GM19043 (cell line): ENCODE results near the gene PPM1L.

Experiments
- ATAC-seq: cut with Tn5 transposase; IDR thresholded peaks from one replicate; pipeline ENCODE4 v1.9.1; 2021; ENCODE audit warnings: low read depth; ENCODE audit not compliant: unreplicated experiment

Gene PPM1L

DNA sequence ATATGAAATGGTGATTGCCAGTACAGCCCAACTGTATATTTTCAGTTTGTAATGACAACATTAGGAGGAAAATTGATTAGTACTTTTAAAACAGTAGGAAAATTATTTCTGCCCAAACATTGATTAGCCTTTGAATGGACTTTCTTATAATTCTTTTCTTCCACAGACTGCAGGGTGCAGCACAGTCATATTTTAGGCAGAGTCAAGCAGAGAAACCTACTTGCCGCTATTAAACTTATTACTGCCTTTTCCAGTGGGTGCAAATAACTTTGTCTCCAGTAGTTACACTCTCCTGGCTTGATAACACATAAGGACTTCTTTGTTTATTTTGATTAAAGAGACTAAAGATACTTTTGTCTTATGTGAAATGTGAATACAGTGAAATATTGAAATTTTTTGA is 85.4 kb downstream of the PPM1L start:
- ATAC-seq, result no peak

DNA sequence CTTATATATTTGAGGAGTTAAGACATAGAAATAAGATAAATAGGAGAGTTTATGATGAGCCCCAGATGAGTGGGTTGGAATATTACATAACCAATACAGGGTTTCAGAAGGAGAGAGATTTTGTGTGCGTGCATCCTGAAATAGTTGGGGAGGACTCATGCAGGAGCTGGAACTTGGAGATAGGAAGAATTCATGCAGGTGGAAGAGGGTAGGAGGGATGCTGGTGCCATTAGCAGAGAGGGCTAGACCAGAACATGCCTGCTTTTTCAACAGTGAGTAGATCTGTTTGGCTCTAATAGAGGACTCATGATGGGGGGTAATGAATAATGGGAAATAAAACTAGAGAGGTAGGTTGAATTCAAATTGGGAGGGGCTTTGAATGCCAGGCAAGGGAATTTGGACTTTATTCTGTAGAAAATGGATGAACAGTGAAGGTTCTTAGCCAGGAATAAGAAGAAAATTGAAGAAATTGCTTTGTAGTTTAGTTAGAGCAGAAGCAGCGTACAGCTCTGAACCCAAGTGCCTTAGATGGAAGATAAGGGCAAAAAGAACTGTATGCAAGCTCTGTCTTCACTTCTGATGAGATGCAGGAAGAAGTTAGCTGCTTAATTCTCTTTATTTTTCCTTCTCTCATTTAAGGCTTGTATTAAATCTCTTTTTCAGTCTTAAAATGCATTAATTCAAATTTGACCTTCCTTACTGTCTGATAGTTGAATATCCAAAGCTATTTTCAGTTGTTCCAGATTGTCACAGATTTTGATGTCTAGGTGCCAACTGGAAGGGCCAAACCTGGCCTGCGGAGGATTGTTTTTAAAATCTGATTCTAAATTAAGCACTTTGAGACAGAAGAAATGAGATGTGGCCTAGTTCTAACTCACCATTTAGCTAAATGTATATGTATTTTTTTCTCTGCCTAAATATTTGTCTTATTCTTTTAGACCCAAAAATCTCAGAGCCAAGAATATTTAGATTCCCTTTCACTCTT is 86.3 kb downstream of the PPM1L start:
- ATAC-seq, result no peak

DNA sequence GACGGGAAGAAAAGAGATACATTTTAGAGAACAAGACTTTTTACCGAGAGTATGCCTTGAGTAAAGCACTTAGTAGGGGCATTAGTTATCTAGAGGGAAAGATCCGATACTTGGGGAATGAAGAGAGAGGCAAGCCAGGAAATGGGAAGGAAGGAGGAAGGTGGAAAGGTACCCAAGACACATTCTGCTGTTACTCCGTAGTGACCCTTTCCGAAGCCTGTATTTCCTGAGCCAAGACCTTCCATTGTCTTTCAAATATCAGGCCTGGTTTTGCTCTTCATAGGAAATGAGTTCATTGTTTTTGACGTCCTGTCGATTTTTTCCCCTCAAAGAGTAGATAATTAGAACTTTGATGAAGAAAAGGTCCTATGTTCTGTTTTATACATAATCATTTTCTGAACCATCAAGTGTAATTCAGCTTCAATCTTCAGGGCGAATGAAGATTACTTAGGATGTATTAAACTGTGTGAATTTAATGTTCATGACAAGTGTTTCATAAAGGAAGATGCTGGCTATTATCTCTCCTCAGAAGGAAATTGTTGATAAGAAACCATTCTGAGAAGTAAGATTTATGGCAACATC is 95.7 kb downstream of the PPM1L start:
- ATAC-seq, result no peak

DNA sequence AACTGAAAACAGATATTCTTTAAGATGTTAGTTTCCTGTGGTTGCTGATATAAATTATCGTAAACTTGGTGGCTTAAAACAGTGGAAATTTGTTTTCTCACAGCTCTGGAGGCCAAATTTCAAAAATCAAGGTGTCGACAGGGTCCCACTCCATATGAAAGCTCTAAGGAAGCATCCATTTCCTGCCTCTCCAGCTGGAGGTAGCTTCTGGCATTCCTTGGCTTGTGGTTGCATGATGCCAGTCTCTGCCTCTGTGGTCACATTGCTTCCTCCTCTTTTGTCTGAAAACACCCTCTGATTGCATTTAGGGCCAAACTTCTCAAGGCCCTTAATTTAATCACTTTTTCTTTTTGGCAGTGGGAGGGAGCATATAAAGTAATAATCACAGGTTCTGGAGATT is 96.8 kb downstream of the PPM1L start:
- ATAC-seq, result no peak

DNA sequence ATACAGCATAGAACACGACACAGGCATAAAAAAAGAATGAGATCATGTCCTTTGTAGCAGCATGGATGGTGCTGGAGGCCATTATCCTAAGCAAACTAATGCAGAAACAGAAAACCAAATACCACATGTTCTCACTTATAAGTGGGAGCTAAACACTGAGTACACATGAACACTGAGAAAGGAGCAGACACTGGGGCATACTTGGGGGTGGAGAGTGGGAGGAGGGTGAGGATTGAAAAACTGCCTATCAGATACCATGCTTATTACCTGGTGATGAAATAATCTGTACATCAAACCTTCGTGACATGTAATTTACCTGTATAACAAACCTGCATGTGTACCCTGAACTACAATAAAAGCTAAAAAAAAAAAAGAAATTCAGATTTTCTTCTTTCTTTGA is 100.4 kb downstream of the PPM1L start:
- ATAC-seq, result no peak

DNA sequence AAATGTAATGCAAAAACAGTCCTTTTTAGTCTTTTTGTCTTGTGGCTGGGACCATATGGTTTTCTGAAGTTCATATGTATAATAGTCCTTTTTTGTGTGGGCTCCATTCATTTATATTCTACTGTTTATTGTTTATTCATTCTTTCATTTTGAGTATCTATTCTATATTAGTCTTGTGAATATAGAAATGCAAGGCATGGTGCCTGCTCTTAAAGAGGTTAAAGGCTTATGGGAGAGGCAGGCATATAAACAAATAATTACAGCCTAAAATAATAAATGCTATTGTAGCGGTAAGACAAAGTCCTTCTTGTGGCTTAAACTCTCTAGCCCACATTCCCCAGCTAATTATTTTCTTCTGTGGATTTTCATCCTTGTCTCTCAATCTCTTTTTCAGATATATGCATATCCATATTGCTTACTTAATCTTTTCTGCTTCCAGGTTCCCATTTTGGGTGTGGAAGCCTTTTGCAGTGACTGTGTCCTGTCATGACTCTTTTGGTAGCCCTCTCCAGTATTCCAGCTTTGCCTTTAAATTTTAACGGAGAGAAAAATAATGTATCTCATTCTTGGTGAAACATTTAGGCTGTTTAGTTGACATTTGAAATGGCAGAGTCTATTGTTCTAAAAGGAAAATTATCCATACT is 101.6 kb downstream of the PPM1L start:
- ATAC-seq, result no peak

DNA sequence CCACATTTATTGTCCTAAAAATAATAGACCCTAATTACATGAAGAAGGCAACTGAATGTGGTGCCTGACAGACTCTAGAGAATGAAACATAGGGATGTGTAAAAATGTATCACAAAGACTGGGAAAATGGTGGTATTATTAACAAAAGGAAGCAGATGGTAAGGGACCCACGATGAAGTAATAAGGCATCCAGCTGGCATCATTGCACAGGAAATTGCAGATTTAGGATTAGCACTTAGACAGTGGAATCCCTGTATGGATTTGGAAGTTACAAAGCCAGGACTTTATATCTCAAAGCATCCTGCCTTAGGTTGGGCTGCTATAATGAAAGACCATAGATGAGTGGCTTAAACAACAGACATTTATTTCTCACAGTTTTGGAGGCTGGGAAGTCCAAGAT is 104.3 kb downstream of the PPM1L start:
- ATAC-seq, result no peak

DNA sequence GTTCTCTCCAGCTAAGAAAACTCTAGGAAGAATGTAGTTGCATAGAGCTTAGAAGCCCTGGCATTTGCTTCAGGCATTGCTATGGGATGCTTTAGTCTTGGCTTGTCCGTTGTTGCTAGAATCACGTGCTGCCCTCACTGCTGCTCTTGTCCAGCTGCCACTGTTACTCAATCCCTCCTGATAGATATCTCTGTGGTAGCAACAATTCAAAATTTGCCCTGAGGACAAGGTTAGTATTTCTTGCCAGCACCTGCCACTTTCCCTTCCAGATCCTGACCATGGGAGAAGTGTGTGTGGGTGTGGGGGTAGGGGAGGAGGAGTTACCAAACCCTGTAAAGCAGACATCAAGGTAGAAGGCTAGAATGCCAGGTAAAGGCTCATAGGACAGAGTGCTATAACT is 113.8 kb downstream of the PPM1L start:
- ATAC-seq, result no peak

DNA sequence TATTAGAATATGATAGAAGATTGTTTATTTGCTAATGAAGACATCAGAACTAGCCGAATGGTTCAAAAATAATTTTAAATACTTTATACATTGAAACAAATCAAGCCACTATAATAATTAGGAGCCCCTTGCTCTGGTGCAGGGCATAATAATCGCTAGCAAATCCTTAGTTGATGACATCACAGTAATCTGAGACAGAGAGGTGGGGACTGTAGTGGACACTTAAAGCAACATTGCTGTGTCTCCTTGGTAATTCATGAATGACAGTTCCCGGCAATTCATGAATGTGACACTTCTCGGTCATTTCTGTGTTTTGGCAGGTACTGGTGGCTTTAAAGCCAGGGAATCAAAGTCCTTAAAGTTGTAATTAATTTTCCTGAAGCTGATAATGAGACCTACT is 114.3 kb downstream of the PPM1L start:
- no peak for ATAC-seq

DNA sequence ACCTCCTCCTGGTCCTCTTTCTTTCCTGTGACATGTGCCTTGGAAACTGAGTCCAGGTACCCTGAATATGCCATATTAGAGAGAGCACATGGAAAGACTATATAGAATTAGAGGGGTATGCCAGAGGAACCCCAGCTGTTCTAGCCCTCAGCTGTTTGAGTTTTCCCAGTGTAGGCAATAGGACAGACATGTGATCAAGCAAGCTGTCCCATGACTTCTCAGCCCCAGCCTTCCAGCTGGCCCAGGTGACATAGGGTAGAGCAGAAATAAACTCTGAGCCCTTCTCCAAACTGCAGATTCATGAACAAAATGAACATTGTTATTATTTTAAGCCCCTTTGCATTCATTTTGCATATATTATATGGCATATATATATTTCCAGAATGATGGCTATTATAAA is 118.7 kb downstream of the PPM1L start:
- ATAC-seq, result no peak

DNA sequence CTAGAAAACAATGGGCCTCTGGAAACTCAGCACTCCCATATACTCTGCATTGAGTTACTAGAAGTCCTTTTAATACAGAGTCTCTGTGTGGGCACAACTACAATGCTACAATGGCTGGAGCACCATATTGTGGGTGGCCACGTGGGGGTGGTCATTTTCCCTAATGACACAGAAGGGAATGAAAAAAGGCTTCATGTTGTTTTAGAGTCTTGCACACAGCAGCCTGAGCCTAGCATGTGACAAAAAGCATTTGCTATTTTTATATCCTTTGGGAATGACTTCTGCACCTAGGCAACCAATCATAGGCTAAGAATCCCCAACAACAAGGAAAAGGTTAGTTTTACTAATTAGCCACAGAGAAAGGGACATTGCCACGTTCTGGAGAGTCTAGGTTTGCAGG is 120.6 kb downstream of the PPM1L start:
- no peak for ATAC-seq

DNA sequence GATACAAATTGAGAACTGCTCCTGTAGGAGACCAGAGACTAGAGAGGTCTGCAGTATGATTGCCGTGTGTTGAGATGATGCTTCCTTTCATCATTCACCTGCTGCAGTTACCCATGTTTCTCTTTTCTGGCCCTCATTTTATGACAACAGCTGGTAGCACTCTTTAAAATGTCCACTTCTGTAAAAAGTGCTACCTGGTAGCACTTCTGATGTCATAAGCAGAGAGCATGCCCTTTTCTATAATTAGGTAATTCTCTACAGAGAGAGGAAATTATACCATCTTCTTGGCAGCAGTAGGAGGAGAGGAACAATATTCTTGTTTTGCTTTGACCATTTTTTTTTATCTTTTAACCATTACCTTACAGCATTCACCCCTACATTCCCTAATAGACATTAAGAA is 123.8 kb downstream of the PPM1L start:
- ATAC-seq, result no peak

DNA sequence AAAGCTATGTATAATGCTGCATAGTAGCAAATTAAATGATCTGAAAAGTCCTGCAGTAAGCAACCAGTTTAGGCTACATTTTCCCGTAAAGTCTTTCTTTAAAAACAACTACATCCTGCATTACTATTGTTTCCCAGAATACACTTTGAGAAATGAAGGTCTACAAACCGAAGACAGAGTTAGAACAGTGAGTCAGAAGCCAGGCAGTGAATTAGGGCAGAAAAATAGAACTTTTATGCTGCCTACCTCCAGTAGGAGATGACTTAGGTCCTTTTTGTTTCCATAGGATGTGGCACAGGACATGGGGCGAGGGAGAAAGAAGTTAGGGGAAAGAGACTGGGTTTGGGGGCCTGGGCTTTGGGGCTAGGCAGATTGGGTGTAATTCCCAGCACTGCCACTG is 127.3 kb downstream of the PPM1L start:
- ATAC-seq, result no peak

DNA sequence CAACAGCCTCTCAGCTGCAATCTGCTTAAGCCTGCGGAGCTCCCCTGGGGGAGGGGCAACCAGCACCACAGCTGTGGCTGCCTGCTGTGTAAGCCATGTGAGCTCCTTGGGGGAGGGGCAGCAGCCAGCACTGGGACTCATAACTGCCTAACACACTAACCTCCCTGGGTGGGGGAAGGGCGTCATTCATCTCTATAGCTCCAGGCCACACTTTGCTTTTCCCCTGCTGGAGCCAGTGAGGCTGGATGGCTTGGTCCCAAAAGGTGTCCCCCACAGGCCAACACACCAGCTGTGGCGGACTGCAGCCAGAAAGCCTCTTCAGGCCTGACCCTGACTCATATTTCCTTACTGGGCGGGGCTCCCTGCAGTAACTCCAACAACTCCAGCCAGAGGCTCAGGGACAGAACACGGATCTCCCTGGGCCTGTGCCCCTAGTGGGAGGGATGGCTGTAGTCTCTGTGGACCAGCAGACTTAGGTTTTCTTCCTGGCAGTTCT is 129.8 kb downstream of the PPM1L start:
- peak; percentile 9 for ATAC-seq

DNA sequence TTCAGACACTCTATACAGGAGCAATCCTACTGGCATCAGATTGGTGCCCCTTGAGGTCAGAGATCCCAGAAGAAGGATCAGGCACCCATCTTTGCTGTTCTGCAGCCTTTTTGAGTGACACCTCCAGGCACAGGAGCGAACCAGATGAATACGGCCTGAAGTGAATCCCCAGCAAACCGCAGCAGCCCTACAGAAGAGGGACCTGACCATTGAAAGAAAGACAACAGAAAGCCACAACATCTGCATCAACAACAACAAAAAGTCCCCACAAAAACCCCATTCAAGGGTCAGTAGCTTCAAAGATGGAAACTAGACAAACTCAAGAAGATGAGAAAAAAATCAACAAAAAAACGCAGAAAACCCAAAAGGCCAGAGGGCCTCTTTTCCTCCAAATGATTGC is 130.4 kb downstream of the PPM1L start:
- peak; percentile 70 for ATAC-seq

DNA sequence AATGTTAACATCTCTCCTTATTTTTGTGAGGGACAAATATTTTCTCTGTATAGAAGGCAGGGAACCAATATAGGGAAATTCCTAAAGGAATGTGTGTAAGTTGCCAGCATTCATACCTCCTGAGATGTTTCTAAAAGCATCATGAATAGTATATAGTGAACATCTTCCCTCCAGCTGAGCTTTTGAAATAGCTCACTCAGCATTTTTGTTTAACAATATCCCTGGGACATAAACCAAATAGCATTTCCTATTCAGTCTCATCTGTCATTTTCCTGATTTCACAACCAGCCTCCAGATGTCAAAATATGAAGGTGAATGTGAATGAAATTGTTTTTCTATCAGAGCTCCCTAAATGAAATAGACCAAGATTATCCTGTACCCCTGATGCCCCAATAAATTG is 137.2 kb downstream of the PPM1L start:
- ATAC-seq, result no peak

DNA sequence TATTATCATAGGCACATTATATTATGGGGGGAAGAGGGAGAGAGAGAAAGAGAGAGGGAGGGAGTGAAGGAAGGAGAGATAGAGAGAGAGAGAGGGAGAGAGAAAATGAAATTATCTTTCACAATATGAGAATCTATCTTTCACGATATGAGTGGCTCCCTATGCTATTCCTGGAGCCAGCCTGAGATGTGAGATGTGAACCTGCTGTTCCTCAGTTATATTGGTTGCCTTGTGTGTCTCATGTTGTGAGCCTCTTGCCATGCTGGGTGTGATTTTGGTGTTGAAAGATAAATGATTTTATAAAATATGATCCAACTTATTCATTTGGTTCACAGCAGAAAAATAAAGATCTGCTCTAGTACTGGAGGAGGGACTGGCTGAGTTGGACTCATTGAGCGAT is 148.7 kb downstream of the PPM1L start:
- no peak for ATAC-seq

DNA sequence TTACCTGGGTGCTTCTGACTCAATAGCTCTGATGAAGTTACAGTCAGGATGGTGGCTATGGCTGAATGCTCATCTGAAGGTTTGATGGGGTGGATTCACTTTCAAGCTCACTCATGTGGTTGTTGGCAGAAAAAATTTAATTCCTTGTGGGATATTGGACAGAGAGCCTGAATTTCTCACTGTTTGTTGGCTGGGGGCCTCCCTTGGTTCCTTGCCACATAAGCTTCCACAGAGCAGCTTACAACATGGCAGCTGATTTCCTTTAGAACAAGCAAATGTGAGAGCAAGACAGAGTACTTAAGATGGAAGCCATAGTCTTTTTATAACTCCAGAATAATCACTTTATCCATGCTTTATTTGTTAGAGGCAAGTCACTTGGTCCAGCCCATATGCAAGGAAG is 150.6 kb downstream of the PPM1L start:
- ATAC-seq, result no peak

DNA sequence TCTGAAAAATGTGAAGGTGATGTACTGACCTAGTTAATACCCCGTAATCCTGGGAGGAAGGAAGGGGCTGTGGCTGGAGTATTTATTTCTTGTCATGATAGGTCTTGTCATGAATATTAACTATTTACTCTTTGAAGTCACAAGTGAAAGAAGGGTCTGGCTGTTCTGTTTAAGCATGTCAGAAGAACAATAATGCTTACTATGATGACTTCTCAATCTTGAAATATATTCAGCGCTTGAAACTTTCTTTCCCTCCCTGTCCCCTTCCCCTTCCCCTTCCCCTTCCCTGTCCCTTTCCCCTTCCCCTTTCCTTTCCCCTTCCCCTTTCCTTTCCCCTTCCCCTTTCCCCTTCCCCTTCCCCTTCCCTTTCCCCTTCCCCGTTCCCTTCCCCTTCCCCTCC is 153.9 kb downstream of the PPM1L start:
- no peak for ATAC-seq

DNA sequence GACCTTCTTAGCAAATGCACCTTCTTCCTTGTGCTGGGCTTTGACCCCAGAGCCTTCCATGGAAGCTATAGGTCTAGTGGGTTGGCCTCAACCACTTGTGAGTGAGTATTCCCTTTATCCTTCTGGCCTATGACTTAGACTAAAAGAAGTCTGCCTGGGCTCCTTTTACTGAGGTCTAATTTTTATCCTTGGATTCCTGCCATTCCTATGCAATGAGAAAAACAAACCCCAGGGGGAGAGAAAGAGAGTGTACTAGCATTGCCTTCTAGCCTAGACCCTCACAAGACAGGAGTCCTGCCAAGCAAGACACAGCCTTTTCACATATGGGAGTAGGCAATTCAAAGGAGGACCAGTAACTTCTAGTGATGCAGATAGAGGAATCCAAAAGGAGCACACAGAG is 155.4 kb downstream of the PPM1L start:
- no peak for ATAC-seq

DNA sequence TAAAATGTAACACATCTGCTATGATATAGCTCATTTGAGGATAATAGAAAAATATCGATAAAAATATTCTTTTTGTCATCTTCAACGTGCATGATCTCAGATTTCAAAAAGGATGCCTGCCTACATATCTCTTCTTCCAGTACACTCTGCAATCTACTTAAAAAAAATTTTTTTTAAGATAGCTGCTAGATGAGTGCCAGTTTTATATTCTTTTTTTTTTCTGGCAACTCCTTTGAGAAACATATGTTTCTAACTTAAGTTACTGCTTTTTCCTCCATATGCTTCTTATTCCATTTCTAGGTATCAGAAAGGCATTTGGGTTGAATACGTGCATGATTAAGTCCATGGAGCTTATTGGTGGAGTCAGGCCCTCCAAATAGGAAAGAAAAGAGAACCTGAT is 160.4 kb downstream of the PPM1L start:
- ATAC-seq, result no peak

DNA sequence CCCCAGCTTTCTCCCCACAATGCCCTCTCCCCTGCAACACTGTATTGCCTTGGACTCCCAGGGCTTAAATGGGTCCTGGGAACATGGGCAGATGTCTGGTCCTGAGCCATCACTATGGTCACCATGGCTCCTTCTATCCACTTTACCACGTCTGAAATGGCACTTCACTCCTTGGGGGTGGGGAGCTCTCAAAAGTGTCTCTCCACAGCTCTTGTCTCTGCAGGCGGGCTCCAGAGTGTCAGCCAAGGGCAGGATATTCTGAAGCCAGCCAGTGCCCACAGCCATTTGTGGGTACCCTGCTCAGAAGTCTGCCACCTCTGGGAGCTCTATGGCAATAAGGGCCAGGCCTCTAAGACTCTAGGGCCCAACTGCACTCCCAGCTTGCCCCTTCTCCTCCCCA is 163.9 kb downstream of the PPM1L start:
- no peak for ATAC-seq
